Keratinocyte (primary cell): ENCODE data around the gene USP10. TPM values are rescaled to one million over a fixed set of nuclear protein-coding genes. Genes with fewer than 3 reads are reported as not detected.

Source experiments
- DNase-seq: peaks from one replicate; pipeline ENCODE4 v3.0.0-alpha.2; 2011; ENCODE audit warnings: low read depth, missing footprints, low spot score
- FAIRE-seq: peaks from 2 replicates; lab custom pipeline; 2011; peaks lifted over from hg19 to GRCh38; lab: Jason Lieb, UNC
- H2AFZ ChIP-seq: 2 replicates; pipeline ENCODE4 v1.6.0; 2012; ENCODE audit warnings: low read length, control low read depth, inconsistent platforms; ENCODE audit not compliant: control insufficient read depth
- H3K27ac ChIP-seq: 2 replicates; pipeline ENCODE4 v1.5.1; 2011; ENCODE audit warnings: low read length; ENCODE audit not compliant: control insufficient read depth, insufficient read depth
- H3K27me3 ChIP-seq: 3 replicates; pipeline ENCODE4 v1.6.0; 2011; ENCODE audit warnings: low read length; ENCODE audit not compliant: control insufficient read depth, insufficient read depth; ENCODE audit errors: extremely low read depth
- H3K36me3 ChIP-seq, 2 experiments: 2 replicates in 1 of 2; 3 replicates in 1 of 2; pipeline ENCODE4 v1.5.1; 2011; ENCODE audit warnings: low read length in 2 of 2, mild to moderate bottlenecking in 1 of 2; ENCODE audit not compliant: control insufficient read depth in 2 of 2, insufficient read depth in 2 of 2; ENCODE audit errors: extremely low read depth in 1 of 2
- H3K4me1 ChIP-seq: 3 replicates; pipeline ENCODE4 v1.5.1; 2011; ENCODE audit warnings: low read length; ENCODE audit not compliant: control insufficient read depth, insufficient read depth; ENCODE audit errors: extremely low read depth
- H3K4me2 ChIP-seq: 3 replicates; pipeline ENCODE4 v1.6.0; 2011; ENCODE audit warnings: low read depth, low read length; ENCODE audit not compliant: control insufficient read depth, insufficient read depth; ENCODE audit errors: extremely low read depth
- H3K4me3 ChIP-seq, 3 experiments: fragments of 200-600 bp in 1 of 3; sonication (generic) in 1 of 3; 2 replicates in 2 of 3; 3 replicates in 1 of 3; pipeline ENCODE4 v1.5.1; 2011 to 2016; ENCODE audit warnings: low read length in 3 of 3, mild to moderate bottlenecking in 3 of 3, control low read depth in 2 of 3, inconsistent platforms in 1 of 3, low read depth in 1 of 3, mixed read lengths in 1 of 3, mixed run types in 1 of 3, moderate library complexity in 1 of 3; ENCODE audit not compliant: control insufficient read depth in 2 of 3, insufficient read depth in 2 of 3; ENCODE audit errors: extremely low read depth in 1 of 3
- H3K79me2 ChIP-seq: 2 replicates; pipeline ENCODE4 v1.6.0; 2012; ENCODE audit warnings: low read length; ENCODE audit not compliant: control insufficient read depth, insufficient read depth
- H3K9ac ChIP-seq: 3 replicates; pipeline ENCODE4 v1.6.0; 2011; ENCODE audit warnings: low read length; ENCODE audit not compliant: control insufficient read depth, insufficient read depth; ENCODE audit errors: extremely low read depth
- H3K9me1 ChIP-seq: 3 replicates; pipeline ENCODE4 v1.6.0; 2011; ENCODE audit warnings: low read length; ENCODE audit not compliant: control insufficient read depth, insufficient read depth; ENCODE audit errors: extremely low read depth
- H3K9me3 ChIP-seq: 2 replicates; pipeline ENCODE4 v1.5.1; 2012; ENCODE audit warnings: low read depth, low read length; ENCODE audit not compliant: control insufficient read depth
- H4K20me1 ChIP-seq: 3 replicates; pipeline ENCODE4 v1.6.0; 2011; ENCODE audit warnings: low read length; ENCODE audit not compliant: control insufficient read depth, insufficient read depth; ENCODE audit errors: extremely low read depth
- CTCF ChIP-seq, 3 experiments: IDR thresholded peaks in 1 of 3; conservative IDR thresholded peaks in 1 of 3; optimal IDR thresholded peaks in 1 of 3; 2 replicates in 2 of 3; 3 replicates in 1 of 3; pipeline versions ENCODE3 to v1.5.1; 2011; ENCODE audit warnings: low read length in 3 of 3, mild to moderate bottlenecking in 3 of 3, moderate library complexity in 2 of 3, control low read depth in 1 of 3, inconsistent platforms in 1 of 3; ENCODE audit not compliant: insufficient read depth in 2 of 3; ENCODE audit errors: extremely low read depth in 1 of 3
- EZH2 ChIP-seq: IDR thresholded peaks from one replicate; pipeline ENCODE4 v1.6.1; 2012; ENCODE audit warnings: inconsistent platforms, mild to moderate bottlenecking, low read length, moderate library complexity
- dilution Hi-C: fragments of 300-500 bp; cut with MboI; formaldehyde crosslinking; loops from one replicate; pipeline ENCODE4 v1.7.0; 2020; ENCODE audit warnings: low sequenced_read_pairs; ENCODE audit not compliant: extremely low pct_ligation_motif_present
- polyA plus RNA-seq, 5 experiments: library from polyadenylated mRNA; depleted of rRNA in 3 of 5; stranded (reverse) in 3 of 5; stranded (forward) in 1 of 5; unstranded in 1 of 5; fragments of >200 nt; gene quantifications; 1 replicate in 1 of 5; 2 replicates in 3 of 5; 3 replicates in 1 of 5; pipeline versions ENCODE4 v1.2.1 to v1.2.3, GENCODE V29; 2011 to 2012; ENCODE audit warnings: missing spikeins in 2 of 5, low read depth in 1 of 5, low replicate concordance in 1 of 5

Gene USP10
- polyA plus RNA-seq, 1 donor (not counting 4 experiments of a cell fraction or from before 2014, with no cell fraction given), result 92.0 TPM

DNA sequence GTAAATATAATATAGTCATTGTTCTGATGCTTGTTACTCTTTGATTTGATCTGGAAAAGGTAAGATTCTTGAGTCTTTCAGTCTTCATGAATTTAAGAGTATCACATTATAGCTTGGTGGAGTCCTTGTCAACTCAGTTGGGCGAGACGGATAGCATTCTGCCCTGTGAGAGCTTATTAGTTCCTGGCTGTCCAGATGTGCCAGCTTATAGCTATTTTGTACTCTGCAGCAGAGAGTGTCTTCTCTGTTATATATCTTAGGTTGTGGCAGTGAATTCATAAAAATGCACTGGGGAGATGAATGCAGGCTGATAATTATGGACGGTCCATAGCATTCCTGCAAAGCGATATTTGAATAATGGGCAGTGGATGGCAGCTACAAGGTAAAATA is 69.0 kb downstream of the USP10 start:
- H3K4me2 ChIP-seq, result no peak overlapping the region
- no peaks in the 10 kb centered on the region for H3K9me3 ChIP-seq
- no peak overlapping the region for H3K27ac ChIP-seq
- H3K36me3 ChIP-seq, result peaks cover 30 to 32% of the 10 kb centered on the region in 2 experiments
- FAIRE-seq, result no peak
- H3K27me3 ChIP-seq, result no peaks in the 10 kb centered on the region
- no peaks in the 10 kb centered on the region for H3K9me1 ChIP-seq
- H3K4me3 ChIP-seq, result no peak overlapping the region
- no peaks in the 10 kb centered on the region for H3K4me1 ChIP-seq
- no peaks in the 10 kb centered on the region for H4K20me1 ChIP-seq
- H3K79me2 ChIP-seq, result peaks cover 6% of the 10 kb centered on the region
- TF ChIP-seq EZH2 (no peak), CTCF (optimal IDR thresholded peaks at IDR 0.05 in 1 of 3, IDR thresholded peaks at IDR 0.05 in 1 of 3, conservative IDR thresholded peaks at IDR 0.05 in 1 of 3; ENCODE audit: extremely low read depth in 1 of 3, insufficient read depth in 2 of 3, low read length in 3 of 3) (no peak)
- no peak for DNase-seq
- H3K9ac ChIP-seq, result no peak overlapping the region
- H2AFZ ChIP-seq, result no peak overlapping the region
- dilution Hi-C loops, result no loop called here

DNA sequence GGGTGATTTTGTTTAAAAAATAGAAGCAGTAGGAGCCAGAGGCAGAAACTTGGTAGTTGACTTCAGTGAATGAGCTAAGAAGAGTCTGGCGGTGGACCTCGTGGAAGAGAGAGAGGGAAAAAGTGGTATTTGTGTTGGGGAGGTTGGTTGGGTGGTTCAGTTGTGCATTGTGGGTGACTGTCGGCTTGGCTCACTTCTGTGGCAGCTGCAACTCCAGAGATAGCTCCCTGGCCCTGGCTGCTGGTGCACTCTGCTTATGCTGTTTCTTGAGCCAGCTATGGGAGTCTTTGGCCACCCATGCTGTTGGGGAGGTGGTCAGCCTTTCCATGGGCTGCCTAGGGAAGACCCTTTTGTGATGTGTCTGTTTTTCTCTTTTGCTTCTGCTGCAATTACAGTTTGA is 69.6 kb downstream of the USP10 start:
- Histone ChIP-seq H3K36me3 (peaks cover 25 to 32% of the 10 kb centered on the region in 2 experiments), H3K27ac (no peak overlapping the region), H3K9ac (no peak overlapping the region), H4K20me1 (no peaks in the 10 kb centered on the region), H3K79me2 (peaks cover 6% of the 10 kb centered on the region), H3K4me1 (no peaks in the 10 kb centered on the region), H3K27me3 (no peaks in the 10 kb centered on the region), H3K9me3 (no peaks in the 10 kb centered on the region), H3K4me2 (no peak overlapping the region), H3K9me1 (no peaks in the 10 kb centered on the region), H2AFZ (no peak overlapping the region), H3K4me3 (no peak overlapping the region)
- dilution Hi-C loops, result no loop called here
- FAIRE-seq (no peak), DNase-seq (no peak)
- TF ChIP-seq CTCF (optimal IDR thresholded peaks at IDR 0.05 in 1 of 3, IDR thresholded peaks at IDR 0.05 in 1 of 3, conservative IDR thresholded peaks at IDR 0.05 in 1 of 3; ENCODE audit: extremely low read depth in 1 of 3, insufficient read depth in 2 of 3, low read length in 3 of 3) (no peak), EZH2 (no peak)
